Neural progenitor cell (in vitro differentiated cells): ENCODE results near the gene PAM16.

Experiments
- CTCF ChIP-seq: fragments of 200-600 bp; sonication (generic); IDR thresholded peaks from 2 replicates; pipeline ENCODE4 v1.5.1; 2017; ENCODE audit warnings: antibody characterized with exemption, mild to moderate bottlenecking
- EZH2 ChIP-seq: fragments of 200-600 bp; sonication (generic); IDR thresholded peaks from 2 replicates; pipeline ENCODE4 v1.6.1; 2017; ENCODE audit warnings: antibody characterized with exemption, mild to moderate bottlenecking, moderate library complexity
- EZH2phosphoT487 ChIP-seq: fragments of 200-600 bp; sonication (generic); IDR thresholded peaks from 2 replicates; pipeline ENCODE4 v1.6.1; 2017; ENCODE audit warnings: antibody characterized with exemption

GRCh38 chr16:4387781-4388180 lies 36.7 kb upstream of the PAM16 start:
- TF ChIP-seq CTCF (no peak), EZH2phosphoT487 (no peak), EZH2 (no peak)
